Erythroblast (primary cell): ENCODE measurements around the gene PKP2.

Experiments
- GATA1 ChIP-seq: IDR thresholded peaks from 2 replicates; pipeline ENCODE4 v1.6.1; 2011; ENCODE audit warnings: low read depth, mild to moderate bottlenecking, control low read depth, low read length, moderate library complexity
- POLR2A ChIP-seq: IDR thresholded peaks from 2 replicates; pipeline ENCODE4 v1.6.1; 2011; ENCODE audit warnings: mild to moderate bottlenecking, low read length

DNA sequence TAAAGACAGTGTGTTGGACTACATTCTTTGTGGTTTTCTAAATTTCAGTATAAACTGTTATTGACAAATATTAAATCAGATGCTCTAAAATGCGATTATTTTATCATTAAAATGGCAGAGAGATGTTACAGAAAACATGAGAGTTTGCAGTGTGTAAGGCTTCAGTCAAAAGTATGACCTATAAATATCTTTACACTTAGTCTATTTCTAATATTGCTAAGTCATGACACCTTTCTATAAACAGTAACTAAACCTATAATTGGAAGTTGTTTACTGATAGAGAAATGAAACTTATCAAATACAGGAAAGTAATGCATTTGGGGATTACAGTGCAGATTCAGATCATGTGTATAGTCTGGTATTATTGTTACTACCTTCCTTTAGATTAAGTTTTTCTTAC lies 72.0 kb downstream of the PKP2 start:
- TF ChIP-seq POLR2A: no peak
- no peak for TF ChIP-seq GATA1
